ENCODE data around the gene HASPIN. TPM values are rescaled to one million over a fixed set of nuclear protein-coding genes. Genes with fewer than 3 reads are reported as not detected.
"Not testable (repeated sequence)": the region's sequence is repeated elsewhere in the genome, so short reads cannot be mapped to it uniquely, and the experiment has no call there.

Gene HASPIN
- total RNA-seq, 1 donor from 2014 or later, result 8.9 TPM

- not testable (repeated sequence) for DNase-seq (ENCODE audit: low read depth, low spot score)
Observed at GRCh38 chr17:3734911-3735276, 11.2 kb downstream of the HASPIN start.

- no peak for DNase-seq (ENCODE audit: low read depth, low spot score)
Observed at GRCh38 chr17:3735515-3735914, 11.8 kb downstream of the HASPIN start.

GRCh38 chr17:3738562-3739295 lies 15.0 kb downstream of the HASPIN start:
- DNase-seq (ENCODE audit: low read depth, low spot score), result no peak

- DNase-seq (ENCODE audit: low read depth, low spot score), result no peak
Observed at GRCh38 chr17:3739422-3740124, 15.9 kb downstream of the HASPIN start.

- DNase-seq (ENCODE audit: low read depth, low spot score), result no peak
Observed at GRCh38 chr17:3740611-3741073, 16.9 kb downstream of the HASPIN start.

GRCh38 chr17:3744014-3744413 lies 20.3 kb downstream of the HASPIN start:
- DNase-seq (ENCODE audit: low read depth, low spot score), result no peak

- no peak for DNase-seq (ENCODE audit: low read depth, low spot score)
Observed at GRCh38 chr17:3745071-3745470, 21.4 kb downstream of the HASPIN start.

- DNase-seq (ENCODE audit: low read depth, low spot score), result no peak
Observed at GRCh38 chr17:3747805-3748204, 24.1 kb downstream of the HASPIN start.

- no peak for DNase-seq (ENCODE audit: low read depth, low spot score)
Observed at GRCh38 chr17:3748576-3748975, 24.9 kb downstream of the HASPIN start.

GRCh38 chr17:3750296-3750695 lies 26.6 kb downstream of the HASPIN start:
- DNase-seq (ENCODE audit: low read depth, low spot score), result no peak

GRCh38 chr17:3750926-3751325 lies 27.2 kb downstream of the HASPIN start:
- no peak for DNase-seq (ENCODE audit: low read depth, low spot score)

- no peak for DNase-seq (ENCODE audit: low read depth, low spot score)
Observed at GRCh38 chr17:3751836-3752235, 28.1 kb downstream of the HASPIN start.

- no peak for DNase-seq (ENCODE audit: low read depth, low spot score)
Observed at GRCh38 chr17:3753624-3754023, 29.9 kb downstream of the HASPIN start.

- no peak for DNase-seq (ENCODE audit: low read depth, low spot score)
Observed at GRCh38 chr17:3754066-3754457, 30.4 kb downstream of the HASPIN start.

GRCh38 chr17:3754458-3755334 lies 31.0 kb downstream of the HASPIN start:
- no peak for DNase-seq (ENCODE audit: low read depth, low spot score)

GRCh38 chr17:3755335-3756030 lies 31.8 kb downstream of the HASPIN start:
- DNase-seq (ENCODE audit: low read depth, low spot score), result no peak

GRCh38 chr17:3759597-3760216 lies 36.0 kb downstream of the HASPIN start:
- no peak for DNase-seq (ENCODE audit: low read depth, low spot score)

GRCh38 chr17:3761036-3761917 lies 37.6 kb downstream of the HASPIN start:
- no peak for DNase-seq (ENCODE audit: low read depth, low spot score)

- DNase-seq (ENCODE audit: low read depth, low spot score), result no peak
Observed at GRCh38 chr17:3761918-3762380, 38.2 kb downstream of the HASPIN start.

All from pulmonary artery endothelial cell (primary cell).